ENCODE data around the gene ABCC8. TPM values are rescaled to one million over a fixed set of nuclear protein-coding genes. Genes with fewer than 3 reads are reported as not detected.

ABCC8 gene
- total and polyA plus RNA-seq, 2 of the 8 experiments (the other 6 are each of a cell fraction or from before 2014, with no cell fraction given): 3.7 to 4.9 TPM

- DNase-seq (ENCODE audit: low read depth in 1 of 2, low spot score in 2 of 2): no peak
- no peak for FAIRE-seq
- Histone ChIP-seq H2BK5ac (ENCODE audit: low read depth, low read length) (no peak overlapping the region), H4K20me1 (replicated peaks in 1 of 2; ENCODE audit: control insufficient read depth in 1 of 2, insufficient read depth in 2 of 2, low read length in 2 of 2) (no peaks in the 10 kb centered on the region), H3K79me2 (ENCODE audit: control insufficient read depth in 1 of 2, insufficient read depth in 2 of 2, low read length in 2 of 2) (no peaks in the 10 kb centered on the region), H2AFZ (ENCODE audit: low read length) (no peak overlapping the region), H4K8ac (ENCODE audit: extremely low read depth, insufficient read depth, low read length) (no peak overlapping the region), H2BK12ac (ENCODE audit: low read depth, low read length) (no peak overlapping the region), H3K36me3 (ENCODE audit: control insufficient read depth in 2 of 4, insufficient read depth in 4 of 4, low read length in 3 of 4) (peaks cover 0 to 18% (median 0%) of the 10 kb centered on the region in 4 experiments; a peak in 3 of 8 replicates), H3K23me2 (ENCODE audit: low read depth, low read length) (no peaks in the 10 kb centered on the region), H3K27me3 (replicated peaks in 1 of 4; ENCODE audit: control insufficient read depth in 3 of 4, extremely low read depth in 1 of 4, insufficient read depth in 3 of 4, low read length in 3 of 4) (no peaks in the 10 kb centered on the region; a peak in 1 of 7 replicates), H3K79me1 (ENCODE audit: low read depth, low read length) (no peaks in the 10 kb centered on the region), H2BK15ac (ENCODE audit: low read length) (no peak overlapping the region), H2BK120ac (replicated peaks; ENCODE audit: low read depth, low read length) (no peak overlapping the region), H2AK5ac (ENCODE audit: low read depth, low read length) (no peak overlapping the region), H3K18ac (ENCODE audit: extremely low read depth, low read length) (no peak overlapping the region), H3K27ac (ENCODE audit: low read depth, low read length) (no peak overlapping the region), H3K9ac (replicated peaks in 1 of 4; ENCODE audit: extremely low read depth in 1 of 4, low read depth in 3 of 4, low read length in 3 of 4) (no peak overlapping the region), H4K5ac (ENCODE audit: insufficient read length, low read depth, low read length) (no peak overlapping the region), H3K4ac (replicated peaks; ENCODE audit: insufficient read length, low read depth, low read length) (no peak overlapping the region), H2BK20ac (ENCODE audit: low read length) (no peak overlapping the region), H3K4me1 (replicated peaks in 1 of 4; ENCODE audit: control insufficient read depth in 3 of 4, insufficient read depth in 4 of 4, low read length in 3 of 4) (no peaks in the 10 kb centered on the region), H3K56ac (replicated peaks; ENCODE audit: insufficient read length, low read depth, low read length) (no peak overlapping the region), H3K23ac (ENCODE audit: insufficient read length) (no peak overlapping the region), H3K4me2 (ENCODE audit: insufficient read depth in 1 of 2, low read depth in 2 of 2, low read length in 2 of 2) (no peak overlapping the region), H3K9me3 (ENCODE audit: insufficient read depth in 2 of 2, low read depth in 1 of 2, low read length in 1 of 2) (peaks cover 51 to 54% of the 10 kb centered on the region in 2 experiments), H3K4me3 (ENCODE audit: extremely low read depth in 1 of 4, insufficient read depth in 2 of 4, low read depth in 3 of 4, low read length in 4 of 4) (no peak overlapping the region), H3K14ac (ENCODE audit: insufficient read length) (no peak overlapping the region), H4K91ac (replicated peaks; ENCODE audit: insufficient read length, low read length) (no peak overlapping the region)
- CTCF ChIA-PET (ENCODE audit: partially characterized antibody): no interaction called here
- POLR2A ChIA-PET (ENCODE audit: partially characterized antibody): no interaction called here
- TF ChIP-seq EGR1 (IDR thresholded peaks at IDR 0.05; ENCODE audit: borderline replicate concordance, low read depth, low read length) (no peak), CBX8 (IDR thresholded peaks at IDR 0.05; ENCODE audit: borderline replicate concordance, low read depth, low read length) (no peak), HDAC2 (IDR thresholded peaks at IDR 0.05; ENCODE audit: borderline replicate concordance in 1 of 2, low read depth in 2 of 2, low read length in 2 of 2) (no peak), TBP (IDR thresholded peaks at IDR 0.05; ENCODE audit: low read depth, low read length) (no peak), NRF1 (IDR thresholded peaks at IDR 0.05; ENCODE audit: low read depth, low read length) (no peak), POU5F1 (IDR thresholded peaks at IDR 0.05; ENCODE audit: low read depth, low read length) (no peak), TEAD4 (IDR thresholded peaks at IDR 0.05; ENCODE audit: low read depth, low read length) (no peak), RBBP5 (IDR thresholded peaks at IDR 0.05; ENCODE audit: borderline replicate concordance, low read depth, low read length) (no peak), FOSL1 (IDR thresholded peaks at IDR 0.05; ENCODE audit: insufficient read depth, low read depth, low read length) (no peak), BRCA1 (IDR thresholded peaks at IDR 0.05; ENCODE audit: low read depth, low read length) (no peak), ATF2 (IDR thresholded peaks at IDR 0.05; ENCODE audit: low read length) (no peak), GTF2F1 (IDR thresholded peaks at IDR 0.05; ENCODE audit: borderline replicate concordance, low read depth, low read length) (no peak), SIX5 (IDR thresholded peaks at IDR 0.05; ENCODE audit: low read depth, low read length) (no peak), BCL11A (IDR thresholded peaks at IDR 0.05; ENCODE audit: low read depth in 2 of 2, low read length in 2 of 2) (no peak)
Observed at GRCh38 chr11:17369094-17369493, 107.6 kb downstream of the ABCC8 start.
